Measurements from ENCODE around the gene ESAM.

ESAM gene

GRCh38 chr11:124722176-124722575 lies 39.9 kb downstream of the ESAM start:
- Histone ChIP-seq H3K4me3 (no peak overlapping the region), H3K9ac (ENCODE audit: insufficient read length) (no peak overlapping the region)
- no peak for DNase-seq (ENCODE audit: low read depth, low spot score)

GRCh38 chr11:124719534-124719933 lies 42.6 kb downstream of the ESAM start:
- DNase-seq (ENCODE audit: low read depth, low spot score): no peak
- TF ChIP-seq EZH2 (IDR thresholded peaks at IDR 0.05) (no peak), FOXP2 (optimal IDR thresholded peaks at IDR 0.05; ENCODE audit: control extremely low read depth, extremely low read length, insufficient read depth) (no peak), POLR2AphosphoS5 (IDR thresholded peaks at IDR 0.05; ENCODE audit: borderline replicate concordance, low read depth, low read length) (no peak)
- no peak overlapping the region for H3K4me3 ChIP-seq
- H3K9me3 ChIP-seq (ENCODE audit: low read depth, low read length): no peaks in the 10 kb centered on the region
- no peak overlapping the region for H3K27ac ChIP-seq
- no peak overlapping the region for H3K9ac ChIP-seq (ENCODE audit: insufficient read length)
- H3K36me3 ChIP-seq (ENCODE audit: insufficient read depth, low read length): no peaks in the 10 kb centered on the region

More at GRCh38 chr11:124722176-124722575, 39.9 kb downstream of the ESAM start:
- TF ChIP-seq POLR2AphosphoS5 (IDR thresholded peaks at IDR 0.05; ENCODE audit: borderline replicate concordance, low read depth, low read length) (no peak), FOXP2 (optimal IDR thresholded peaks at IDR 0.05; ENCODE audit: control extremely low read depth, extremely low read length, insufficient read depth) (no peak), EZH2 (IDR thresholded peaks at IDR 0.05) (no peak)
- Histone ChIP-seq H3K27ac (no peak overlapping the region), H3K36me3 (ENCODE audit: insufficient read depth, low read length) (no peaks in the 10 kb centered on the region), H3K9me3 (ENCODE audit: low read depth, low read length) (no peaks in the 10 kb centered on the region)

DNA sequence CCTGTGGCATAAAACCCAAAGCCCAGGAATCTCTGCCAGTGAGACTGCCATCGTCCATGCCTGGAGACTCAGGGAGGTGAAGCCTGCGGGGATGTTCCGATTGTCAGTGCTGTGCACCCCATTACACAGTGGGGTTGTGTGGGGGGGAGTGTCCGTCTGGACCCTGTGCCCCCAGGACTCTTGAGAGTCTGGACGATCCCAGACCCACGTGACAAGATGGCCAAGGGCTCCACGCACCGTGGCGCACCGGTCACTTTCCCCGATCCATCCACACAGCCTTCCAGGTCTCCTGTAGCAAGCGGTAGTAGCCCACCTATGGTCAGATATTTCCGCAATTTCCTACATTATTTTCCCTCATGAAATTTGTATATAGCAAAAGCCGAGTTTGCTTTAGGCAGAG lies 43.3 kb downstream of the ESAM start:
- TF ChIP-seq POLR2AphosphoS5 (IDR thresholded peaks at IDR 0.05; ENCODE audit: borderline replicate concordance, low read depth, low read length) (no peak), FOXP2 (optimal IDR thresholded peaks at IDR 0.05; ENCODE audit: control extremely low read depth, extremely low read length, insufficient read depth) (no peak), EZH2 (IDR thresholded peaks at IDR 0.05) (no peak)
- no peak overlapping the region for H3K27ac ChIP-seq
- H3K9ac ChIP-seq (ENCODE audit: insufficient read length): no peak overlapping the region
- H3K4me3 ChIP-seq: peak overlapping the region; percentile 74
- DNase-seq (ENCODE audit: low read depth, low spot score): no peak
- H3K36me3 ChIP-seq (ENCODE audit: insufficient read depth, low read length): no peaks in the 10 kb centered on the region
- no peaks in the 10 kb centered on the region for H3K9me3 ChIP-seq (ENCODE audit: low read depth, low read length)

DNA sequence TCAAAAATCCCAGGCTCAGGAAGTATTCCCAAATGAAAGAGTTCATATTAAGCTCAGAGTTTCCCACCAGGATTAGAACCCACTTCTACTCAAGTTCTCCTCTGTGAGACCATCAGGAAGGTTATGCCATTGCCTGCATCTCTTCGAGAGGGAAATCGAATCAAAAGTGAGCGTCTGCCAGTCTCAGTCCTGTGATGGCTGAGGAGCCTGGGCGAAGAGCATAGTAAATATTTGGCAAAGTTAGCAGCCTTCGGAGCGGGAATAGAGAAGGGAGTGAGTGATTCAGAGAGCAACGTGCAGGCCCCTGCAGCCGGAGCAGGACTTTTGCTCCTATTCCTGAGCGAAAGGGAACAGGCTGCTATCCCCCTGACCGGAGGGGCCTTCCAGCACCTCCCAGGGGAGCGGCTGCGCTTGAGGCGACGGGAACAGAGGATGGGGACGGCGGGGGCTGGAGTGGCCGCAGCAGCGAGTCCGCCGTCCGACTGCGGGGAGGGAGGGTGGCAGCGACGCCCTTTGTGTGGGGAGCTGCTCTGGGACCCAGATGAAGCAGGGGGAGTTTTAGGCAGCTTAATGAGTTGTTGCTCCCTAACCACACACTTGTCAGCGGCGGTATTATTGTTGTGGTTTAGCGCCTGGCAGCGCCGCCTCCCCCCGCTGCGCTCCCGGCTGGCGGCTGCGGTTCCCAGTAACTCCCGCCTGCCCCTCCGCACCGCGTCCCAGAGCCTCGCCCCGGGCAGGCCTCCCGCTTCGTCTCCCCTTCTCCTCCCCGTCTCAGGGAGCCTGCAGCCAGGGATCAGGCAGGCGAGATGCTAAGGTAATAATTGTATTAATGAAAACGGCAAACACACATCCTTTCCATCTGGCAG lies 44.1 kb downstream of the ESAM start:
- Histone ChIP-seq H3K36me3 (ENCODE audit: insufficient read depth, low read length) (no peaks in the 10 kb centered on the region), H3K27ac (no peak overlapping the region; the same call in 1 of the 2 replicates), H3K4me3 (peak overlapping the region; percentile 74), H3K9me3 (ENCODE audit: low read depth, low read length) (no peaks in the 10 kb centered on the region), H3K9ac (ENCODE audit: insufficient read length) (no peak overlapping the region)
- peak; percentile 36; the same call in 1 of the 2 replicates for TF ChIP-seq POLR2AphosphoS5 (IDR thresholded peaks at IDR 0.05; ENCODE audit: borderline replicate concordance, low read depth, low read length)
- TF ChIP-seq EZH2 (IDR thresholded peaks at IDR 0.05): no peak
- no peak for TF ChIP-seq FOXP2 (optimal IDR thresholded peaks at IDR 0.05; ENCODE audit: control extremely low read depth, extremely low read length, insufficient read depth)
- DNase-seq (ENCODE audit: low read depth, low spot score): no peak

- TF ChIP-seq FOXP2 (optimal IDR thresholded peaks at IDR 0.05; ENCODE audit: control extremely low read depth, extremely low read length, insufficient read depth): no peak
- no peak for TF ChIP-seq POLR2AphosphoS5 (IDR thresholded peaks at IDR 0.05; ENCODE audit: borderline replicate concordance, low read depth, low read length)
- no peak for TF ChIP-seq EZH2 (IDR thresholded peaks at IDR 0.05)
- Histone ChIP-seq H3K27ac (0 out of 2 replicates have a peak overlapping the region, but pooled peaks have one; percentile 10), H3K9ac (ENCODE audit: insufficient read length) (no peak overlapping the region), H3K9me3 (ENCODE audit: low read depth, low read length) (no peaks in the 10 kb centered on the region), H3K36me3 (ENCODE audit: insufficient read depth, low read length) (no peaks in the 10 kb centered on the region), H3K4me3 (peak overlapping the region; percentile 74)
- no peak for DNase-seq (ENCODE audit: low read depth, low spot score)
Measured at GRCh38 chr11:124717421-124717785, 44.7 kb downstream of the ESAM start.

- Histone ChIP-seq H3K9me3 (ENCODE audit: low read depth, low read length) (no peaks in the 10 kb centered on the region), H3K27ac (0 out of 2 replicates have a peak overlapping the region, but pooled peaks have one; percentile 39), H3K4me3 (peak overlapping the region; percentile 31), H3K36me3 (ENCODE audit: insufficient read depth, low read length) (no peaks in the 10 kb centered on the region), H3K9ac (ENCODE audit: insufficient read length) (no peak overlapping the region)
- TF ChIP-seq EZH2 (IDR thresholded peaks at IDR 0.05) (no peak), POLR2AphosphoS5 (IDR thresholded peaks at IDR 0.05; ENCODE audit: borderline replicate concordance, low read depth, low read length) (no peak), FOXP2 (optimal IDR thresholded peaks at IDR 0.05; ENCODE audit: control extremely low read depth, extremely low read length, insufficient read depth) (no peak)
- peak; percentile 87 for DNase-seq (ENCODE audit: low read depth, low spot score)
Measured at GRCh38 chr11:124716591-124716990, 45.5 kb downstream of the ESAM start.

GRCh38 chr11:124712392-124712791 lies 49.7 kb downstream of the ESAM start:
- Histone ChIP-seq H3K4me3 (no peak overlapping the region), H3K36me3 (ENCODE audit: insufficient read depth, low read length) (no peaks in the 10 kb centered on the region), H3K9ac (ENCODE audit: insufficient read length) (no peak overlapping the region), H3K27ac (no peak overlapping the region), H3K9me3 (ENCODE audit: low read depth, low read length) (no peaks in the 10 kb centered on the region)
- TF ChIP-seq EZH2 (IDR thresholded peaks at IDR 0.05) (no peak), POLR2AphosphoS5 (IDR thresholded peaks at IDR 0.05; ENCODE audit: borderline replicate concordance, low read depth, low read length) (no peak), FOXP2 (optimal IDR thresholded peaks at IDR 0.05; ENCODE audit: control extremely low read depth, extremely low read length, insufficient read depth) (no peak)
- no peak for DNase-seq (ENCODE audit: low read depth, low spot score)

- no peaks in the 10 kb centered on the region for H3K36me3 ChIP-seq (ENCODE audit: insufficient read depth, low read length)
- no peak for TF ChIP-seq FOXP2 (optimal IDR thresholded peaks at IDR 0.05; ENCODE audit: control extremely low read depth, extremely low read length, insufficient read depth)
- TF ChIP-seq EZH2 (IDR thresholded peaks at IDR 0.05): no peak
- no peak for TF ChIP-seq POLR2AphosphoS5 (IDR thresholded peaks at IDR 0.05; ENCODE audit: borderline replicate concordance, low read depth, low read length)
- no peak overlapping the region for H3K4me3 ChIP-seq
- DNase-seq (ENCODE audit: low read depth, low spot score): no peak
- no peak overlapping the region for H3K27ac ChIP-seq
- no peak overlapping the region for H3K9ac ChIP-seq (ENCODE audit: insufficient read length)
- no peaks in the 10 kb centered on the region for H3K9me3 ChIP-seq (ENCODE audit: low read depth, low read length)
Measured at GRCh38 chr11:124707829-124708228, 54.3 kb downstream of the ESAM start.

All from SK-N-MC (cell line).